ENCODE results near the gene GFER.

- no peak for TF ChIP-seq EP300 (IDR thresholded peaks at IDR 0.05; ENCODE audit: borderline replicate concordance)
- no peak for TF ChIP-seq RAD21 (IDR thresholded peaks at IDR 0.05; ENCODE audit: low read depth)
- TF ChIP-seq, protein P1, sequence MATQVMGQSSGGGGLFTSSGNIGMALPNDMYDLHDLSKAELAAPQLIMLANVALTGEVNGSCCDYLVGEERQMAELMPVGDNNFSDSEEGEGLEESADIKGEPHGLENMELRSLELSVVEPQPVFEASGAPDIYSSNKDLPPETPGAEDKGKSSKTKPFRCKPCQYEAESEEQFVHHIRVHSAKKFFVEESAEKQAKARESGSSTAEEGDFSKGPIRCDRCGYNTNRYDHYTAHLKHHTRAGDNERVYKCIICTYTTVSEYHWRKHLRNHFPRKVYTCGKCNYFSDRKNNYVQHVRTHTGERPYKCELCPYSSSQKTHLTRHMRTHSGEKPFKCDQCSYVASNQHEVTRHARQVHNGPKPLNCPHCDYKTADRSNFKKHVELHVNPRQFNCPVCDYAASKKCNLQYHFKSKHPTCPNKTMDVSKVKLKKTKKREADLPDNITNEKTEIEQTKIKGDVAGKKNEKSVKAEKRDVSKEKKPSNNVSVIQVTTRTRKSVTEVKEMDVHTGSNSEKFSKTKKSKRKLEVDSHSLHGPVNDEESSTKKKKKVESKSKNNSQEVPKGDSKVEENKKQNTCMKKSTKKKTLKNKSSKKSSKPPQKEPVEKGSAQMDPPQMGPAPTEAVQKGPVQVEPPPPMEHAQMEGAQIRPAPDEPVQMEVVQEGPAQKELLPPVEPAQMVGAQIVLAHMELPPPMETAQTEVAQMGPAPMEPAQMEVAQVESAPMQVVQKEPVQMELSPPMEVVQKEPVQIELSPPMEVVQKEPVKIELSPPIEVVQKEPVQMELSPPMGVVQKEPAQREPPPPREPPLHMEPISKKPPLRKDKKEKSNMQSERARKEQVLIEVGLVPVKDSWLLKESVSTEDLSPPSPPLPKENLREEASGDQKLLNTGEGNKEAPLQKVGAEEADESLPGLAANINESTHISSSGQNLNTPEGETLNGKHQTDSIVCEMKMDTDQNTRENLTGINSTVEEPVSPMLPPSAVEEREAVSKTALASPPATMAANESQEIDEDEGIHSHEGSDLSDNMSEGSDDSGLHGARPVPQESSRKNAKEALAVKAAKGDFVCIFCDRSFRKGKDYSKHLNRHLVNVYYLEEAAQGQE (IDR thresholded peaks at IDR 0.05; ENCODE audit: low read depth), result no peak
- TF ChIP-seq, protein P2, sequence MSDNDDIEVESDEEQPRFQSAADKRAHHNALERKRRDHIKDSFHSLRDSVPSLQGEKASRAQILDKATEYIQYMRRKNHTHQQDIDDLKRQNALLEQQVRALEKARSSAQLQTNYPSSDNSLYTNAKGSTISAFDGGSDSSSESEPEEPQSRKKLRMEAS (IDR thresholded peaks at IDR 0.05), result no peak
- no peak for TF ChIP-seq ZBTB7A (IDR thresholded peaks at IDR 0.05; ENCODE audit: low read depth)
- TF ChIP-seq TAF1 (IDR thresholded peaks at IDR 0.05; ENCODE audit: low read depth), result no peak
- TF ChIP-seq EGR1 (IDR thresholded peaks at IDR 0.05), result no peak
- TF ChIP-seq CEBPB (IDR thresholded peaks at IDR 0.05), result no peak
- TF ChIP-seq YY1 (IDR thresholded peaks at IDR 0.05; ENCODE audit: low read depth), result no peak
- no peak for TF ChIP-seq TCF12 (IDR thresholded peaks at IDR 0.05; ENCODE audit: low read depth)
- TF ChIP-seq TEAD4 (IDR thresholded peaks at IDR 0.05), result no peak
- TF ChIP-seq FOXM1 (IDR thresholded peaks at IDR 0.05; ENCODE audit: borderline replicate concordance, low read depth), result no peak
- no peak for TF ChIP-seq CREB1 (IDR thresholded peaks at IDR 0.05; ENCODE audit: low read depth)
- TF ChIP-seq NFIC (IDR thresholded peaks at IDR 0.05), result no peak
Measured at GRCh38 chr16:2025251-2025650, 41.3 kb downstream of the GFER start.

Data from Ishikawa (cell line).